AG09309 (cell line): Measurements from ENCODE around the gene TECPR1.

ENCODE experiments used
- DNase-seq: peaks from one replicate; pipeline ENCODE4 v3.0.0-alpha.2; 2010; ENCODE audit warnings: low read depth
- H3K4me3 ChIP-seq: 2 replicates; pipeline ENCODE4 v1.5.1; 2011; ENCODE audit warnings: mild to moderate bottlenecking, low read depth, low read length, moderate library complexity; ENCODE audit not compliant: control insufficient read depth
- CTCF ChIP-seq: IDR thresholded peaks from 2 replicates; pipeline ENCODE4 v1.5.1; 2011; ENCODE audit warnings: mild to moderate bottlenecking, low read depth, low read length, inconsistent platforms; ENCODE audit not compliant: insufficient read depth, control insufficient read depth; ENCODE audit errors: missing control alignments

The TECPR1 gene

GRCh38 chr7:98251601-98252424 lies at the start of gene TECPR1:
TECPR1 (minus strand) TSS chr7:98252232; CDS start chr7:98246146, 6,086 bp downstream.
- peak; percentile 47 for DNase-seq
- no peak for TF ChIP-seq CTCF
- H3K4me3 ChIP-seq: peak within 1 kb of the TSS; percentile 100

GRCh38 chr7:98300595-98301372 lies 48.8 kb upstream of the TECPR1 start:
- H3K4me3 ChIP-seq: no peak overlapping the region
- TF ChIP-seq CTCF: no peak
- no peak for DNase-seq

GRCh38 chr7:98297626-98298286 lies 45.7 kb upstream of the TECPR1 start:
- DNase-seq: no peak
- no peak for TF ChIP-seq CTCF
- no peak overlapping the region for H3K4me3 ChIP-seq

GRCh38 chr7:98296833-98297232 lies 44.8 kb upstream of the TECPR1 start:
- no peak overlapping the region for H3K4me3 ChIP-seq
- TF ChIP-seq CTCF: no peak
- no peak for DNase-seq

GRCh38 chr7:98295467-98296192 lies 43.6 kb upstream of the TECPR1 start:
- DNase-seq: no peak
- H3K4me3 ChIP-seq: no peak overlapping the region
- TF ChIP-seq CTCF: no peak
